ENCODE results near the gene SULT1A1.

DNA sequence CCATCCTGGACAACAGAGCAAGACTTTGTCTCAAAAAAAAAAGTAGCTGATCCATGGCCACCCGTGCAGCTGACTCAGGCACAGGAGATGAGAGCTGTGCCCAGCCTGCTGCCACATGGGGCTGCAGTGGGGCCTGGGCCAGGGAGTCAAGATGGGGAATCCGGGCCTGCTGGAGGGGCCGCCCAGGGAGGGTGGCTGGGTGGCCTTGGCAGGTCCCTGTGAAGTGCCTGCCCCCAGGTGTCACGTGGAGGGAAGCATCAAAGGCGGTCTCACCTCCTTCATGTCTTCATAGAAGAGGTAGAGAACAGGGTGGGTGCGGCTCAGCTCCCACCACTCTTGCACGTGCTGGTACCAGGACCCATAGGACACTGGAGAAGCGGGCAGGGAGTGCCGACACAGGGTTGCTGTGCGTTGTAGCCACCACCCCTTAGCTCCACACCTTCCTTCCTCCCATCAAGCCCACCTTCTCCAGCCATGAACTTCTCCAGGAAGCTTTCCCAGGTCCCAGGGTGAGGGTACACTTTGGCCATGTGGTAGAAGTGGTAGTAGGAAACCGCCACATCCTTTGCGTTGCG is 16.8 kb downstream of the SULT1A1 start:
- TF ChIP-seq, protein P1, sequence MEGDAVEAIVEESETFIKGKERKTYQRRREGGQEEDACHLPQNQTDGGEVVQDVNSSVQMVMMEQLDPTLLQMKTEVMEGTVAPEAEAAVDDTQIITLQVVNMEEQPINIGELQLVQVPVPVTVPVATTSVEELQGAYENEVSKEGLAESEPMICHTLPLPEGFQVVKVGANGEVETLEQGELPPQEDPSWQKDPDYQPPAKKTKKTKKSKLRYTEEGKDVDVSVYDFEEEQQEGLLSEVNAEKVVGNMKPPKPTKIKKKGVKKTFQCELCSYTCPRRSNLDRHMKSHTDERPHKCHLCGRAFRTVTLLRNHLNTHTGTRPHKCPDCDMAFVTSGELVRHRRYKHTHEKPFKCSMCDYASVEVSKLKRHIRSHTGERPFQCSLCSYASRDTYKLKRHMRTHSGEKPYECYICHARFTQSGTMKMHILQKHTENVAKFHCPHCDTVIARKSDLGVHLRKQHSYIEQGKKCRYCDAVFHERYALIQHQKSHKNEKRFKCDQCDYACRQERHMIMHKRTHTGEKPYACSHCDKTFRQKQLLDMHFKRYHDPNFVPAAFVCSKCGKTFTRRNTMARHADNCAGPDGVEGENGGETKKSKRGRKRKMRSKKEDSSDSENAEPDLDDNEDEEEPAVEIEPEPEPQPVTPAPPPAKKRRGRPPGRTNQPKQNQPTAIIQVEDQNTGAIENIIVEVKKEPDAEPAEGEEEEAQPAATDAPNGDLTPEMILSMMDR (IDR thresholded peaks at IDR 0.05 in 8 of 11, conservative IDR thresholded peaks at IDR 0.05 in 3 of 11) = no peak
- TF ChIP-seq POLR2A (IDR thresholded peaks at IDR 0.05) = no peak
